HG03354 (cell line): ENCODE data around the gene LCN10.
"Not testable (repeated sequence)": the region's sequence is repeated elsewhere in the genome, so short reads cannot be mapped to it uniquely, and the experiment has no call there.

Experiments
- ATAC-seq: cut with Tn5 transposase; IDR thresholded peaks from one replicate; pipeline ENCODE4 v1.9.1; 2021; ENCODE audit warnings: mild to moderate bottlenecking; ENCODE audit not compliant: unreplicated experiment, poor library complexity, severe bottlenecking

Gene LCN10

GRCh38 chr9:136742591-136743391, at the start of gene LCN10:
Gene LCN10, minus strand, starts transcription at chr9:136742940. Its CDS starts 37 bp downstream, at chr9:136742903.
- no peak for ATAC-seq

- ATAC-seq, result peak; percentile 18
These were observed 49.0 kb upstream of the LCN10 start for GRCh38 chr9:136791516-136792276.

- ATAC-seq, result peak; percentile 84
These were observed 48.1 kb upstream of the LCN10 start, which contains the start of gene TMEM141 for GRCh38 chr9:136790640-136791515. Gene TMEM141, plus strand, starts transcription at chr9:136791344. Its CDS starts 27 bp downstream, at chr9:136791371.

GRCh38 chr9:136789523-136789937, 46.8 kb upstream of the LCN10 start:
- ATAC-seq, result no peak

- ATAC-seq, result not testable (repeated sequence)
These were observed 46.1 kb upstream of the LCN10 start for GRCh38 chr9:136788644-136789522.

GRCh38 chr9:136787690-136788400, 45.1 kb upstream of the LCN10 start:
- no peak for ATAC-seq

GRCh38 chr9:136786983-136787382, 44.2 kb upstream of the LCN10 start:
- ATAC-seq, result not testable (repeated sequence)

GRCh38 chr9:136786451-136786850, 43.7 kb upstream of the LCN10 start:
- no peak for ATAC-seq

- ATAC-seq, result not testable (repeated sequence)
These were observed 43.0 kb upstream of the LCN10 start for GRCh38 chr9:136785565-136786355.

GRCh38 chr9:136784997-136785361, 42.2 kb upstream of the LCN10 start:
- no peak for ATAC-seq

- no peak for ATAC-seq
These were observed 41.7 kb upstream of the LCN10 start for GRCh38 chr9:136784249-136784996.

GRCh38 chr9:136782452-136782851, 39.7 kb upstream of the LCN10 start:
- no peak for ATAC-seq

- no peak for ATAC-seq
These were observed 37.1 kb upstream of the LCN10 start for GRCh38 chr9:136779808-136780207.

GRCh38 chr9:136777359-136777758, 34.6 kb upstream of the LCN10 start:
- no peak for ATAC-seq

- no peak for ATAC-seq
These were observed 34.2 kb upstream of the LCN10 start for GRCh38 chr9:136776947-136777346.

GRCh38 chr9:136775191-136775590, 32.5 kb upstream of the LCN10 start:
- no peak for ATAC-seq
